ENCODE data around the gene NCAPD3.

NCAPD3 gene

GRCh38 chr11:134252346-134253187 is 28.8 kb upstream of the NCAPD3 start:
- peak overlapping the region; percentile 75 for H3K27ac ChIP-seq (ENCODE audit: low read depth, low read length)
- H3K36me3 ChIP-seq (ENCODE audit: control insufficient read depth in 5 of 5, insufficient read depth in 5 of 5, low read length in 5 of 5): peaks cover 13 to 34% (median 29%) of the 10 kb centered on the region in 5 donors
- peak overlapping the region; percentile 83 to 100 (median 98) for H3K4me3 ChIP-seq (ENCODE audit: low read depth in 1 of 5, low read length in 5 of 5)
- peak overlapping the region; percentile 49 to 84 (median 79) for H3K9ac ChIP-seq (ENCODE audit: low read length in 5 of 5)
- peaks cover 2 to 43% (median 37%) of the 10 kb centered on the region in 5 donors for H3K4me1 ChIP-seq (ENCODE audit: control insufficient read depth in 5 of 5, insufficient read depth in 5 of 5, low read length in 5 of 5)
- no peaks in the 10 kb centered on the region for H3K9me3 ChIP-seq (ENCODE audit: control insufficient read depth in 5 of 5, low read length in 5 of 5)
- no peaks in the 10 kb centered on the region for H3K27me3 ChIP-seq (ENCODE audit: control insufficient read depth in 5 of 5, insufficient read depth in 4 of 5, low read length in 5 of 5)

DNA sequence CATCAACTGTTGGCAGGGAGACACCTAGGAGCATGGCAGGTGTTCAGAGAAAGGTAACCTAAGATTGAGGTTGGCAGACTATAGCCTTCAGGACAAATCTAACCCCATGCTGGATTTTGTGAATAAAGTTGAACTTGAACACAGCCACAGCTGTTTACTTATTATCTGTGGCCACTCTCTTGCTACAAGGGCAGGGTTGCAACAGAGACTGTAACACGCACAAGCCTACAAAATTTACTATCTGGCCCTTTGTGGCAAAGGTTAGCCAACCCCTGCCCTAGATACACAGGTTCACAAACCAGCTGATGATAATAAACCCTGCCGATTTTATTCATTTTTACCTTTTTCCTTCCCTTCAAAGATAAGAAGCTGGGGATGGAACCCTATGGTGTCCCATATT is 26.9 kb upstream of the NCAPD3 start:
- H3K36me3 ChIP-seq (ENCODE audit: control insufficient read depth in 5 of 5, insufficient read depth in 5 of 5, low read length in 5 of 5): peaks cover 13 to 52% (median 45%) of the 10 kb centered on the region in 5 donors
- H3K4me3 ChIP-seq (ENCODE audit: low read depth in 1 of 5, low read length in 5 of 5): no peak overlapping the region
- peaks cover 6 to 43% (median 37%) of the 10 kb centered on the region in 5 donors for H3K4me1 ChIP-seq (ENCODE audit: control insufficient read depth in 5 of 5, insufficient read depth in 5 of 5, low read length in 5 of 5)
- no peaks in the 10 kb centered on the region for H3K9me3 ChIP-seq (ENCODE audit: control insufficient read depth in 5 of 5, low read length in 5 of 5)
- no peaks in the 10 kb centered on the region for H3K27me3 ChIP-seq (ENCODE audit: control insufficient read depth in 5 of 5, insufficient read depth in 4 of 5, low read length in 5 of 5)
- peak overlapping the region in 2 of 5 donors; percentile 26 to 32 for H3K9ac ChIP-seq (ENCODE audit: low read length in 5 of 5)
- H3K27ac ChIP-seq (ENCODE audit: low read depth, low read length): peak overlapping the region; percentile 42

- Histone ChIP-seq H3K36me3 (ENCODE audit: control insufficient read depth in 5 of 5, insufficient read depth in 5 of 5, low read length in 5 of 5) (peaks cover 13 to 56% (median 49%) of the 10 kb centered on the region in 5 donors), H3K4me1 (ENCODE audit: control insufficient read depth in 5 of 5, insufficient read depth in 5 of 5, low read length in 5 of 5) (peaks cover 6 to 43% (median 37%) of the 10 kb centered on the region in 5 donors)
Observed at GRCh38 chr11:134250246-134250645, 26.5 kb upstream of the NCAPD3 start.

DNA sequence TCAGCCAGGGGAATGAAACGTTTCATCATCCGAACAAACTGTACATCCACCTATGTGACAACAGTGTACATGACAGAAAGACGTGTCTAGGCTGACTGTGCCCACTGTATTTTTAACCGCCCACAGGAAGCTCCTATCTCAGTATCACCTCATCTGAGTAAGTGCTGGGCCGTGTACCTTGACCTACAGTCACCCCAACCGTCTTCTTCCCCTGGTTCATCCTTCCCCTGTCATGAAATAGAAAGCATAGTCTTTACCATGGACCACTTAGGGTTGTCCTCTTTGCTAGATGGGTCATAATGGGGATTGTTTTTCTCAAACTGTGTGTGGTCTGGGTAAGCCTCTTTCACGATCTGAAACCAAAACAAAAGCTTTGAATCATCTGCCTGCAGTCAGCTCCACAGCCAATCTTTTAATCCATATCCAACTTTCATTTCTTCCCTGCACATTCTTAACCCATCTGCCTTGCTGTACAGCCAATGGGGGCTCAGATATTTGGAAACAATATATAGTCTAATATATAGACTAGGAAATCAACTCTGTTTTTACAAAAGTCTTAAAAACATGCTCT is 25.2 kb upstream of the NCAPD3 start:
- Histone ChIP-seq H3K27ac (ENCODE audit: low read depth, low read length) (no peak overlapping the region), H3K27me3 (ENCODE audit: control insufficient read depth in 5 of 5, insufficient read depth in 4 of 5, low read length in 5 of 5) (no peaks in the 10 kb centered on the region), H3K9ac (ENCODE audit: low read length in 5 of 5) (peak overlapping the region in 1 of 5 donors; percentile 10), H3K4me3 (ENCODE audit: low read depth in 1 of 5, low read length in 5 of 5) (no peak overlapping the region), H3K36me3 (ENCODE audit: control insufficient read depth in 5 of 5, insufficient read depth in 5 of 5, low read length in 5 of 5) (peaks cover 18 to 69% (median 62%) of the 10 kb centered on the region in 5 donors), H3K4me1 (ENCODE audit: control insufficient read depth in 5 of 5, insufficient read depth in 5 of 5, low read length in 5 of 5) (peaks cover 6 to 34% (median 29%) of the 10 kb centered on the region in 5 donors), H3K9me3 (ENCODE audit: control insufficient read depth in 5 of 5, low read length in 5 of 5) (no peaks in the 10 kb centered on the region)

More at GRCh38 chr11:134250246-134250645, 26.5 kb upstream of the NCAPD3 start:
- H3K9me3 ChIP-seq (ENCODE audit: control insufficient read depth in 5 of 5, low read length in 5 of 5): no peaks in the 10 kb centered on the region
- H3K4me3 ChIP-seq (ENCODE audit: low read depth in 1 of 5, low read length in 5 of 5): no peak overlapping the region
- no peak overlapping the region for H3K27ac ChIP-seq (ENCODE audit: low read depth, low read length)
- peak overlapping the region in 3 of 5 donors; percentile 0 to 32 (median 26) for H3K9ac ChIP-seq (ENCODE audit: low read length in 5 of 5)
- H3K27me3 ChIP-seq (ENCODE audit: control insufficient read depth in 5 of 5, insufficient read depth in 4 of 5, low read length in 5 of 5): no peaks in the 10 kb centered on the region

GRCh38 chr11:134246678-134247077 is 22.9 kb upstream of the NCAPD3 start:
- H3K27ac ChIP-seq (ENCODE audit: low read depth, low read length): no peak overlapping the region
- H3K36me3 ChIP-seq (ENCODE audit: control insufficient read depth in 5 of 5, insufficient read depth in 5 of 5, low read length in 5 of 5): peaks cover 23 to 92% (median 85%) of the 10 kb centered on the region in 5 donors
- no peaks in the 10 kb centered on the region for H3K9me3 ChIP-seq (ENCODE audit: control insufficient read depth in 5 of 5, low read length in 5 of 5)
- H3K4me1 ChIP-seq (ENCODE audit: control insufficient read depth in 5 of 5, insufficient read depth in 5 of 5, low read length in 5 of 5): peaks cover 4 to 21% (median 15%) of the 10 kb centered on the region in 5 donors
- no peak overlapping the region for H3K9ac ChIP-seq (ENCODE audit: low read length in 5 of 5)
- H3K4me3 ChIP-seq (ENCODE audit: low read depth in 1 of 5, low read length in 5 of 5): no peak overlapping the region
- H3K27me3 ChIP-seq (ENCODE audit: control insufficient read depth in 5 of 5, insufficient read depth in 4 of 5, low read length in 5 of 5): no peaks in the 10 kb centered on the region

DNA sequence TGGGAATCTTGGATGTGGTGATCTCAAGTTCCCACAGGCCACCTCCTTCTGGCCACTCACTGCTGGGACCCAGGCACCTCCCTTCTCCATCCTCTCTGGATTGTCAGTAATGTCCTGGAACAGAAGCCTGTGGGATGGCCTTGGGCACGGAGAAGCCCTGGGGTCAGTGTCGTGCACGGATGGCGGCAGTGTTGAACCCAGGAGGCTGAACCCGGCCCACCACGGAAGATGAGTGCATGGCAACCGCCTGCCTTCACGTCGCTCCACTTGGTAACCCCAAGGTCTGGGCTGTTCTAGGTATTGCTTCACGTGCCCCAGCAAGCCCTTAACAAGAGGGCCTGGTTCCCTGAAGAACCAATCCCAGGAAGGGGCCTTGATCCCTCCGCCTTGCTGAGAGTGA is 22.3 kb upstream of the NCAPD3 start:
- H3K9me3 ChIP-seq (ENCODE audit: control insufficient read depth in 5 of 5, low read length in 5 of 5): no peaks in the 10 kb centered on the region
- H3K36me3 ChIP-seq (ENCODE audit: control insufficient read depth in 5 of 5, insufficient read depth in 5 of 5, low read length in 5 of 5): peaks cover 23 to 96% (median 91%) of the 10 kb centered on the region in 5 donors
- no peak overlapping the region for H3K27ac ChIP-seq (ENCODE audit: low read depth, low read length)
- no peaks in the 10 kb centered on the region for H3K27me3 ChIP-seq (ENCODE audit: control insufficient read depth in 5 of 5, insufficient read depth in 4 of 5, low read length in 5 of 5)
- no peak overlapping the region for H3K9ac ChIP-seq (ENCODE audit: low read length in 5 of 5)
- H3K4me1 ChIP-seq (ENCODE audit: control insufficient read depth in 5 of 5, insufficient read depth in 5 of 5, low read length in 5 of 5): peaks cover 3 to 15% (median 11%) of the 10 kb centered on the region in 5 donors
- H3K4me3 ChIP-seq (ENCODE audit: low read depth in 1 of 5, low read length in 5 of 5): no peak overlapping the region

- Histone ChIP-seq H3K4me3 (ENCODE audit: low read depth in 1 of 5, low read length in 5 of 5) (no peak overlapping the region), H3K9ac (ENCODE audit: low read length in 5 of 5) (no peak overlapping the region), H3K27me3 (ENCODE audit: control insufficient read depth in 5 of 5, insufficient read depth in 4 of 5, low read length in 5 of 5) (no peaks in the 10 kb centered on the region), H3K27ac (ENCODE audit: low read depth, low read length) (no peak overlapping the region), H3K9me3 (ENCODE audit: control insufficient read depth in 5 of 5, low read length in 5 of 5) (no peaks in the 10 kb centered on the region), H3K4me1 (ENCODE audit: control insufficient read depth in 5 of 5, insufficient read depth in 5 of 5, low read length in 5 of 5) (peaks cover 0 to 8% (median 4%) of the 10 kb centered on the region in 5 donors), H3K36me3 (ENCODE audit: control insufficient read depth in 5 of 5, insufficient read depth in 5 of 5, low read length in 5 of 5) (peaks cover 23 to 97% (median 95%) of the 10 kb centered on the region in 5 donors)
Observed at GRCh38 chr11:134245434-134245833, 21.7 kb upstream of the NCAPD3 start.

- Histone ChIP-seq H3K4me1 (ENCODE audit: control insufficient read depth in 5 of 5, insufficient read depth in 5 of 5, low read length in 5 of 5) (peaks cover 0 to 4% (median 0%) of the 10 kb centered on the region in 5 donors), H3K4me3 (ENCODE audit: low read depth in 1 of 5, low read length in 5 of 5) (no peak overlapping the region), H3K27ac (ENCODE audit: low read depth, low read length) (no peak overlapping the region), H3K36me3 (ENCODE audit: control insufficient read depth in 5 of 5, insufficient read depth in 5 of 5, low read length in 5 of 5) (peaks cover 29 to 98% (median 97%) of the 10 kb centered on the region in 5 donors), H3K27me3 (ENCODE audit: control insufficient read depth in 5 of 5, insufficient read depth in 4 of 5, low read length in 5 of 5) (no peaks in the 10 kb centered on the region), H3K9me3 (ENCODE audit: control insufficient read depth in 5 of 5, low read length in 5 of 5) (no peaks in the 10 kb centered on the region), H3K9ac (ENCODE audit: low read length in 5 of 5) (no peak overlapping the region)
Observed at GRCh38 chr11:134244593-134244992, 20.8 kb upstream of the NCAPD3 start.

GRCh38 chr11:134243913-134244312 is 20.1 kb upstream of the NCAPD3 start:
- Histone ChIP-seq H3K4me3 (ENCODE audit: low read depth in 1 of 5, low read length in 5 of 5) (no peak overlapping the region), H3K9me3 (ENCODE audit: control insufficient read depth in 5 of 5, low read length in 5 of 5) (no peaks in the 10 kb centered on the region), H3K4me1 (ENCODE audit: control insufficient read depth in 5 of 5, insufficient read depth in 5 of 5, low read length in 5 of 5) (peaks cover 0 to 4% (median 0%) of the 10 kb centered on the region in 5 donors), H3K27me3 (ENCODE audit: control insufficient read depth in 5 of 5, insufficient read depth in 4 of 5, low read length in 5 of 5) (no peaks in the 10 kb centered on the region), H3K36me3 (ENCODE audit: control insufficient read depth in 5 of 5, insufficient read depth in 5 of 5, low read length in 5 of 5) (peaks cover 29 to 98% (median 97%) of the 10 kb centered on the region in 5 donors), H3K27ac (ENCODE audit: low read depth, low read length) (no peak overlapping the region), H3K9ac (ENCODE audit: low read length in 5 of 5) (no peak overlapping the region)

DNA sequence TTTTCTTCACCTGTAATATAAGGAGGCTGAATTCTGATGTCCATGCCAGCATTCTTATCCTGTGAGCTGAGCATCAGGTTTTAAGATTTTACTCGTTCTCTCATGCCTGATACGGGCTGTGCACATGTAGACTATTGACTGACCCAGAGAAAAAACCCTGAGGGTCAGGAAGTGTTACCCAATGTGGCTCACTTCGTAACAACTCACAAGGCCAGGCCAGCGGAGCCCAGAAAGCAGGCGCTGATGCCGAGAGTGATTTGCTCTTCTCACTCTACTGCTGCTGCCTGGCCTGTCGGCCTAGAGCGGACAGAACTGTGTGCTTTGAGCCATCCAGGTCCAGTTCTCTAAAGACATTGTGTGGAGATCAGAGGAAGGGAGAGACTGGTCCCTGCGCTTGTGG is 18.6 kb upstream of the NCAPD3 start:
- H3K27ac ChIP-seq (ENCODE audit: low read depth, low read length): no peak overlapping the region

More for the DNA sequence above, 18.6 kb upstream of the NCAPD3 start:
- no peak overlapping the region for H3K9ac ChIP-seq (ENCODE audit: low read length in 5 of 5)
- peaks cover 21 to 88% (median 85%) of the 10 kb centered on the region in 5 donors for H3K36me3 ChIP-seq (ENCODE audit: control insufficient read depth in 5 of 5, insufficient read depth in 5 of 5, low read length in 5 of 5)
- no peaks in the 10 kb centered on the region for H3K27me3 ChIP-seq (ENCODE audit: control insufficient read depth in 5 of 5, insufficient read depth in 4 of 5, low read length in 5 of 5)
- no peaks in the 10 kb centered on the region for H3K9me3 ChIP-seq (ENCODE audit: control insufficient read depth in 5 of 5, low read length in 5 of 5)
- H3K4me3 ChIP-seq (ENCODE audit: low read depth in 1 of 5, low read length in 5 of 5): no peak overlapping the region
- H3K4me1 ChIP-seq (ENCODE audit: control insufficient read depth in 5 of 5, insufficient read depth in 5 of 5, low read length in 5 of 5): peaks cover 0 to 4% (median 0%) of the 10 kb centered on the region in 5 donors

Data from subcutaneous abdominal adipose tissue (tissue), 5 donors.